CD4-positive, alpha-beta T cell treated with Interleukin-2 at 100 ng/mL for 4 hours (primary cell): ENCODE data around the gene MTCL1.
"Not testable (repeated sequence)": the region's sequence is repeated elsewhere in the genome, so short reads cannot be mapped to it uniquely, and the experiment has no call there.

Source experiments
- DNase-seq: peaks from one replicate; pipeline ENCODE4 v3.0.0-alpha.2; 2020; ENCODE audit warnings: low spot score

MTCL1 gene

GRCh38 chr18:8744038-8744437 lies 38.7 kb downstream of the MTCL1 start:
- DNase-seq, result no peak

- peak; percentile 17 for DNase-seq
Measured at GRCh38 chr18:8744656-8745055, 39.3 kb downstream of the MTCL1 start.

GRCh38 chr18:8745355-8746014 lies 40.1 kb downstream of the MTCL1 start:
- DNase-seq, result no peak

- DNase-seq, result no peak
Measured at GRCh38 chr18:8747440-8747937, 42.1 kb downstream of the MTCL1 start.

GRCh38 chr18:8749492-8749891 lies 44.1 kb downstream of the MTCL1 start:
- no peak for DNase-seq

GRCh38 chr18:8750954-8751415 lies 45.6 kb downstream of the MTCL1 start:
- no peak for DNase-seq

GRCh38 chr18:8751692-8752091 lies 46.3 kb downstream of the MTCL1 start:
- DNase-seq, result no peak

GRCh38 chr18:8752329-8752728 lies 47.0 kb downstream of the MTCL1 start:
- DNase-seq, result no peak

- DNase-seq, result peak; percentile 50
Measured at GRCh38 chr18:8754995-8755960, 49.9 kb downstream of the MTCL1 start.

- DNase-seq, result no peak
Measured at GRCh38 chr18:8756571-8756970, 51.2 kb downstream of the MTCL1 start.

GRCh38 chr18:8757396-8757997 lies 52.1 kb downstream of the MTCL1 start:
- DNase-seq, result no peak

- DNase-seq, result no peak
Measured at GRCh38 chr18:8758466-8758865, 53.1 kb downstream of the MTCL1 start.

GRCh38 chr18:8760984-8761383 lies 55.6 kb downstream of the MTCL1 start:
- no peak for DNase-seq

- DNase-seq, result not testable (repeated sequence)
Measured at GRCh38 chr18:8761535-8761934, 56.2 kb downstream of the MTCL1 start.

GRCh38 chr18:8762968-8763367 lies 57.6 kb downstream of the MTCL1 start:
- no peak for DNase-seq

GRCh38 chr18:8763611-8764010 lies 58.3 kb downstream of the MTCL1 start:
- DNase-seq, result no peak

GRCh38 chr18:8765783-8766463 lies 60.6 kb downstream of the MTCL1 start:
- no peak for DNase-seq

- DNase-seq, result no peak
Measured at GRCh38 chr18:8766559-8767293, 61.4 kb downstream of the MTCL1 start.

GRCh38 chr18:8767340-8767739 lies 62.0 kb downstream of the MTCL1 start:
- no peak for DNase-seq

- no peak for DNase-seq
Measured at GRCh38 chr18:8769509-8770095, 64.2 kb downstream of the MTCL1 start.

- no peak for DNase-seq
Measured at GRCh38 chr18:8770657-8771056, 65.3 kb downstream of the MTCL1 start.
